ENCODE measurements around the gene KCNMA1. TPM values are rescaled to one million over a fixed set of nuclear protein-coding genes. Genes with fewer than 3 reads are reported as not detected.

Gene KCNMA1
- total and polyA plus RNA-seq, 10 of the 15 experiments (the other 5 are each of a cell fraction or from before 2014, with no cell fraction given), result 8.5 to 77.0 (median 21.3) TPM

- TF ChIP-seq ZBTB11 (CRISPR knock-in tag; IDR thresholded peaks at IDR 0.05) (no peak), SUPT20H (IDR thresholded peaks at IDR 0.05; ENCODE audit: borderline replicate concordance, control insufficient read depth, low read depth, low read length) (no peak), IKZF2 (IDR thresholded peaks at IDR 0.05) (no peak), CREB1 (IDR thresholded peaks at IDR 0.05; ENCODE audit: low read depth) (no peak), SMAD5 (IDR thresholded peaks at IDR 0.05; ENCODE audit: low read depth) (no peak), LARP7 (IDR thresholded peaks at IDR 0.05) (no peak), IRF5 (IDR thresholded peaks at IDR 0.05; ENCODE audit: borderline replicate concordance) (no peak)
Measured at GRCh38 chr10:77606751-77607150, 30.9 kb downstream of the KCNMA1 start (continued).

GRCh38 chr10:77605466-77605865, 32.1 kb downstream of the KCNMA1 start:
- ATAC-seq (no peak), FAIRE-seq (no peak), DNase-seq (ENCODE audit: low read depth, low spot score) (no peak)
- Histone ChIP-seq H3K27me3 (replicated peaks in 1 of 2; ENCODE audit: control insufficient read depth in 2 of 2, insufficient read depth in 2 of 2, low read length in 1 of 2) (no peaks in the 10 kb centered on the region), H3K4me2 (ENCODE audit: control insufficient read depth, insufficient read depth) (no peak overlapping the region), H3K4me3 (no peak overlapping the region), H3K9ac (ENCODE audit: control insufficient read depth, insufficient read depth, low read length) (no peak overlapping the region), H3K4me1 (ENCODE audit: control insufficient read depth, insufficient read depth, low read length) (peaks cover 14% of the 10 kb centered on the region), H3K27ac (ENCODE audit: control insufficient read depth, insufficient read depth) (no peak overlapping the region), H3K36me3 (ENCODE audit: control insufficient read depth in 2 of 2, insufficient read depth in 2 of 2, low read length in 1 of 2) (no peaks in the 10 kb centered on the region), H2AFZ (ENCODE audit: control insufficient read depth, low read depth, low read length) (no peak overlapping the region), H3K9me3 (replicated peaks; ENCODE audit: control insufficient read depth, insufficient read depth, low read length) (no peaks in the 10 kb centered on the region), H4K20me1 (ENCODE audit: control insufficient read depth, insufficient read depth) (no peaks in the 10 kb centered on the region), H3K79me2 (ENCODE audit: control insufficient read depth, insufficient read depth, low read length) (no peaks in the 10 kb centered on the region)
- in situ Hi-C loops (cut with MboI), result no loop called here
- POLR2A ChIA-PET, result no interaction called here
- RAD21 ChIA-PET (ENCODE audit: unreplicated experiment), result interaction anchor here (1.1 to 1.4 kb wide), 4 partner anchors 9 to 213 kb away, joined by 3 read pairs; no protein-coding TSS in a partner anchor
- CTCF ChIA-PET, result interaction anchor here (0.5 to 2.7 kb wide), 4 partner anchors 8 to 111 kb away, joined by 3 to 15 read pairs (median 4); no protein-coding TSS in a partner anchor
- no TSS peak for BruUV-seq (replicated peaks)
- SMC1A ChIA-PET (ENCODE audit: uncharacterized antibody, unreplicated experiment), result interaction anchor here (0.6 to 3.8 kb wide), 9 partner anchors 8 to 608 kb away, joined by 3 to 27 read pairs (median 5); no protein-coding TSS in a partner anchor
- intact Hi-C loops (cut with micrococcal nuclease; ENCODE audit: unreplicated experiment), result no loop called here
- 33% methylated on average over 4 of the region's 4 CpGs for WGBS (ENCODE audit: insufficient coverage, insufficient replicate concordance, low lambda C conversion rate, missing lambda C conversion rate)
- TF ChIP-seq IRF5 (IDR thresholded peaks at IDR 0.05; ENCODE audit: borderline replicate concordance), result no peak
- no peak for TF ChIP-seq HCFC1 (IDR thresholded peaks at IDR 0.05; ENCODE audit: low read length)
- no peak for TF ChIP-seq YY1 (IDR thresholded peaks at IDR 0.05; ENCODE audit: low read depth, low read length)
- no peak for TF ChIP-seq HSF1 (IDR thresholded peaks at IDR 0.05; ENCODE audit: low read depth, low read length)
- TF ChIP-seq RAD21 (IDR thresholded peaks at IDR 0.05; ENCODE audit: insufficient read depth, low read depth, low read length), result peak; percentile 18; the same call in 1 of the 2 replicates
